ENCODE data around the gene ZNF827.

The ZNF827 gene

GRCh38 chr4:145760176-145760575, 178.4 kb downstream of the ZNF827 start:
- peaks cover 52% of the 10 kb centered on the region; the same call in 1 of the 2 replicates for H3K36me3 ChIP-seq (ENCODE audit: insufficient read depth, low read length)
- TF ChIP-seq CTCF (conservative IDR thresholded peaks at IDR 0.05; ENCODE audit: low read length) (no peak), EZH2phosphoT487 (IDR thresholded peaks at IDR 0.05; ENCODE audit: borderline replicate concordance) (no peak)

GRCh38 chr4:145757188-145757587, 181.4 kb downstream of the ZNF827 start:
- Histone ChIP-seq H3K4me3 (ENCODE audit: low read length, poor library complexity, severe bottlenecking) (no peak overlapping the region), H2AFZ (ENCODE audit: low read length) (no peak overlapping the region), H3K9me2 (replicated peaks; ENCODE audit: low read depth, low read length) (no peaks in the 10 kb centered on the region), H4K20me1 (ENCODE audit: insufficient read depth, low read length, poor library complexity, severe bottlenecking) (no peaks in the 10 kb centered on the region), H3K79me2 (ENCODE audit: insufficient read depth, low read length) (no peaks in the 10 kb centered on the region), H3K4me1 (ENCODE audit: insufficient read depth, low read length, poor library complexity, severe bottlenecking) (peaks cover 29% of the 10 kb centered on the region), H3K27me3 (ENCODE audit: insufficient read depth, low read length, poor library complexity, severe bottlenecking) (no peaks in the 10 kb centered on the region), H3K9me3 (ENCODE audit: insufficient read depth, low read depth, low read length) (no peaks in the 10 kb centered on the region), H3K4me2 (ENCODE audit: low read depth, low read length, poor library complexity, severe bottlenecking) (no peak overlapping the region), H3K9ac (ENCODE audit: low read depth, low read length, poor library complexity, severe bottlenecking) (no peak overlapping the region), H3F3A (ENCODE audit: low read depth) (peaks cover 14% of the 10 kb centered on the region; the same call in 1 of the 2 replicates), H3K36me3 (ENCODE audit: insufficient read depth, low read length) (peaks cover 22% of the 10 kb centered on the region; the same call in 1 of the 2 replicates)
- TF ChIP-seq EZH2phosphoT487 (IDR thresholded peaks at IDR 0.05; ENCODE audit: borderline replicate concordance) = no peak
- TF ChIP-seq CTCF (conservative IDR thresholded peaks at IDR 0.05; ENCODE audit: low read length) = no peak

More at GRCh38 chr4:145760176-145760575, 178.4 kb downstream of the ZNF827 start:
- no peak overlapping the region for H2AFZ ChIP-seq (ENCODE audit: low read length)
- H3K4me2 ChIP-seq (ENCODE audit: low read depth, low read length, poor library complexity, severe bottlenecking) = peak overlapping the region; percentile 70
- no peaks in the 10 kb centered on the region for H3K9me3 ChIP-seq (ENCODE audit: insufficient read depth, low read depth, low read length)
- no peaks in the 10 kb centered on the region for H3K9me2 ChIP-seq (replicated peaks; ENCODE audit: low read depth, low read length)
- peak overlapping the region; percentile 56 for H3K4me3 ChIP-seq (ENCODE audit: low read length, poor library complexity, severe bottlenecking)
- H3K4me1 ChIP-seq (ENCODE audit: insufficient read depth, low read length, poor library complexity, severe bottlenecking) = peaks cover 29% of the 10 kb centered on the region
- H3K79me2 ChIP-seq (ENCODE audit: insufficient read depth, low read length) = no peaks in the 10 kb centered on the region
- peak overlapping the region; percentile 48 for H3K9ac ChIP-seq (ENCODE audit: low read depth, low read length, poor library complexity, severe bottlenecking)
- H4K20me1 ChIP-seq (ENCODE audit: insufficient read depth, low read length, poor library complexity, severe bottlenecking) = no peaks in the 10 kb centered on the region
- peaks cover 14% of the 10 kb centered on the region; the same call in 1 of the 2 replicates for H3F3A ChIP-seq (ENCODE audit: low read depth)
- no peaks in the 10 kb centered on the region for H3K27me3 ChIP-seq (ENCODE audit: insufficient read depth, low read length, poor library complexity, severe bottlenecking)

DNA sequence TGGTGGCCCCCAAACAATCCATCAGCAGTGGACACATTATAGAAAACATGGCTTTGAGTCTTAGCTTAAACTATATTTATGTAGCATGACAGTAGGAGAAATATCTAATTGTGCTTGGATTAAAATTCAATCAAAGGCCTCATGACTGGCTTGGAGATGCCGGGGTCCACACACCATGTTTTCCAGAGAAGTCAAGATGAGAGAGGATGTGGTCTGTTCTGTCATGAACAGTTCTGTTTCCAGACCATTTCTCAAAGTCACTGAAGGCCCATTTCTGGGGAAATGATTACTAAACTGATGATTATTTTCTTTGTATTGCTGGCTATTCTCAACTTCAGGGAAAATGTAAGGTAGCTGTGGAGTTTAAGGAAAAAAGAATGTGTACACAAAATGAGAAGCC, 182.4 kb downstream of the ZNF827 start:
- Histone ChIP-seq H3K4me3 (ENCODE audit: low read length, poor library complexity, severe bottlenecking) (no peak overlapping the region), H3K9ac (ENCODE audit: low read depth, low read length, poor library complexity, severe bottlenecking) (no peak overlapping the region), H3K79me2 (ENCODE audit: insufficient read depth, low read length) (no peaks in the 10 kb centered on the region), H3K36me3 (ENCODE audit: insufficient read depth, low read length) (peaks cover 15% of the 10 kb centered on the region; the same call in 1 of the 2 replicates), H3K4me2 (ENCODE audit: low read depth, low read length, poor library complexity, severe bottlenecking) (no peak overlapping the region), H2AFZ (ENCODE audit: low read length) (no peak overlapping the region), H3F3A (ENCODE audit: low read depth) (peaks cover 14% of the 10 kb centered on the region; the same call in 1 of the 2 replicates), H3K4me1 (ENCODE audit: insufficient read depth, low read length, poor library complexity, severe bottlenecking) (peaks cover 29% of the 10 kb centered on the region), H3K9me3 (ENCODE audit: insufficient read depth, low read depth, low read length) (no peaks in the 10 kb centered on the region), H3K27me3 (ENCODE audit: insufficient read depth, low read length, poor library complexity, severe bottlenecking) (no peaks in the 10 kb centered on the region), H3K9me2 (replicated peaks; ENCODE audit: low read depth, low read length) (no peaks in the 10 kb centered on the region), H4K20me1 (ENCODE audit: insufficient read depth, low read length, poor library complexity, severe bottlenecking) (no peaks in the 10 kb centered on the region)
- no peak for TF ChIP-seq EZH2phosphoT487 (IDR thresholded peaks at IDR 0.05; ENCODE audit: borderline replicate concordance)
- TF ChIP-seq CTCF (conservative IDR thresholded peaks at IDR 0.05; ENCODE audit: low read length) = no peak

Measured in Loucy (cell line).